HG02759 (cell line): Measurements from ENCODE around the gene PRSS21.
A peak's percentile ranks its signal among the peaks of the same experiment; 100 is the strongest.

ENCODE experiments used
- ATAC-seq: cut with Tn5 transposase; IDR thresholded peaks from one replicate; pipeline ENCODE4 v1.9.1; 2021; ENCODE audit warnings: mild to moderate bottlenecking, moderate library complexity; ENCODE audit not compliant: unreplicated experiment

Gene PRSS21

DNA sequence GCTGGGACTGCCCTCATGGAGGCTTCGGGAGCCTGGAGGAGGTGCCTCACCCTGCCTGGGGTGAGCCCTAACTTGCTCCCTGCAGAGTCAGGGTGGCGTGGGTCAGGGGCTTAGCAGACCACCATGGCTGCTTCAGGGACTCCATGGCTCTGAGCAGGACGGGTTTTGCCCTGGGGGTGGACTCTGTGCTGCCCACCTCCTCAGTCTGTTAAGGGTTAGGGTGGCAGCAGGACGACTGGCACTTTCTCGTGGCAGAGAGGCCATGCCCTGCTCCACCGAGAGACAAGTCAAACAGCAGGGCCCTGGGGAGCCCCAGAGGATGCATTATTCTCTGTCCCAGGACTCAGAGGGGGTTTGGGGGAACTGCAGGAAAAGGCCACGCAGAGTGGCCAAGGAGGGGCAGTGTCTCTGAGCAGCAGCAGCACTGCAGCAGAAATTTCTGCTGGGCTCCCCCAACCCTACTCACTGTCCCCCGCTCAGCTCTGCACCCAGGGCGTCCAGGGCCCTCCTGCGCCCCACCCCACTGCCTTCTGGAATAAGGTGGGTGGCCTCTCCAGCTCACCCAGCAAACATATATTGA, 42.7 kb downstream of the PRSS21 start:
- no peak for ATAC-seq

DNA sequence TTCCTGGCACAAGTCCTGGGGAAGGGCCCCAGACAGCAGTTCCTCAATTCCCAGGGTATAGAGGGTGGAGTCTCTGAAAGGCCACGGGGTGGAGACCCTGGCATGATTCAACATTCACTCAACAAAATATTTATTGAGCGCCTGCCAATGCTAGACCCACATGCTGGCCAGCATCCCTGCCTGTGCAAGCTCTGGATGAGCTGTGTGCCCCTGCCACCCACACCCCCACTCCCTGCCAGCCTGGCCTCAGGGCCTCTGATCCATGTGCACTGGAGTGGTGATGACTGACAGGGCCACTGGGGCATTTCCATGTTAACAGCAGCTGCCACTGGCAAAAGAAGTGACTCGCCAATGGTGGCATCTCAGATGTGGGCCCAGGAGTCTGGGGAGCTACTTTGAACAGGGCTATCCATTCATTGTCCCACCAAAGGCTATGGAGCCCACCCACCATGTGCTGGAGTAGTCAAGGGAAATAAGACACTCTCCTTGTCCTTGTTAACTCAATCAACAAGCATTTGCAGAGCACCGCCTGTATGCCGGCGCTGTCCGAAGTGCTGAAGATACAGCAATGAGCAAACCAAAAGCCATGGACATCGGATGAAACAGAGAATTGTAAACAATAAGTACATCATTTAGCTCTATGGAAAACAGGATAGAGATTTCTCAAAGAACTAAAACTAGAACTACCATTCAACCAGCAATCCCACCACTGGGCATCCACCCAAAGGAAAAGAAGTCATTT, 44.0 kb downstream of the PRSS21 start:
- no peak for ATAC-seq

DNA sequence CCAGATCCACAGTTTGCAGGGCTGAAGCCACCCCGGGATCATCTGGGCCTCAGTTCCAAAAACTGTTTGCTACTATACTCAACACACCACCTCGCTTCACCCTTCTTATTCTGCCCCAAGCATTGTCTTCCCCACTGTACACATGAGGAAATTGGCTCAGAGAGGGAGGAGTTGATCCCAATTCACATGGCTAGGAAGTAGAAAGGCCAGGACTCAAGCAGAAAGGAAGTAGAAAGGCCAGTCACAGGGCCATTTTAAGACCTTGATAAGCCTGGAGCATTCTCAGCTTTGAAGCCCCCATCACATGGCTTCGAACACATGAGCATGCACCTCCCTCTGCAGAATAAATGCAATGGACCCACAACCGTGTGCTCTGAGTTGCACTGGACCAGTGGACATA, 48.6 kb downstream of the PRSS21 start:
- no peak for ATAC-seq

DNA sequence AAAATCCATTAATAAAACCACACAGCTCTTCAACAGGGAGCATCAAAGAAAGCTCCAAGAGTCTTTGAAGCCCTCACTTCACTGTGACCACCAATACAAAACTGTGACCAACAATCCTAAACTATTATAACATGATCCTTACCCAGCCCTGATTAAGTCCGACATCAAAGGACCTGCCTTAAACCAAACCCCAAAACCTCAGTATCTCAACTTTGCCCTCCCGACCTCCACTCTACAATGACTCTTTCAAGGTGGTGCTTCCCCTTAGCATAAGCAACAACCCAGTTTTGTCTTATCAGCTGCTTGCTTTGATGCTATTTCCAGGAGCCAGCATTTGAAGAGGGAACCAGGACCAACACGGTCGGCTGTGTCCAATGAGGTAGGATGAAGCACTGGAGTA, 49.4 kb downstream of the PRSS21 start:
- ATAC-seq = no peak

DNA sequence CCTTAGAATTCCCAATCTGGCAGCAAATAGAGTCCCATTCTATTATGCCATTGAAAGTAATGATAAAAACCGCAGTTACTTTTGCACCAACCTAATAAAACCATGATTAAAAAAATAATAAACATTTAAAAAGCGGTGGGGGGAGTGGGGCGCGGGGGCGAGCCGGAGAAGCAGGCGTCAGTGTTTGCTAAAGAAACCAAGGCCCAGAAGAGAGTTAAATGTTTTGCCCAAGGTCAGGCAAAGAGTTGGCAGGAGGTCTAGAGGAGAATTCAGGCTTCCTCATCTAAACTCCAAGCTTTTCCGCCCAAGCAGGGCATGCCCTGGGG, 50.6 kb downstream of the PRSS21 start:
- ATAC-seq = no peak

DNA sequence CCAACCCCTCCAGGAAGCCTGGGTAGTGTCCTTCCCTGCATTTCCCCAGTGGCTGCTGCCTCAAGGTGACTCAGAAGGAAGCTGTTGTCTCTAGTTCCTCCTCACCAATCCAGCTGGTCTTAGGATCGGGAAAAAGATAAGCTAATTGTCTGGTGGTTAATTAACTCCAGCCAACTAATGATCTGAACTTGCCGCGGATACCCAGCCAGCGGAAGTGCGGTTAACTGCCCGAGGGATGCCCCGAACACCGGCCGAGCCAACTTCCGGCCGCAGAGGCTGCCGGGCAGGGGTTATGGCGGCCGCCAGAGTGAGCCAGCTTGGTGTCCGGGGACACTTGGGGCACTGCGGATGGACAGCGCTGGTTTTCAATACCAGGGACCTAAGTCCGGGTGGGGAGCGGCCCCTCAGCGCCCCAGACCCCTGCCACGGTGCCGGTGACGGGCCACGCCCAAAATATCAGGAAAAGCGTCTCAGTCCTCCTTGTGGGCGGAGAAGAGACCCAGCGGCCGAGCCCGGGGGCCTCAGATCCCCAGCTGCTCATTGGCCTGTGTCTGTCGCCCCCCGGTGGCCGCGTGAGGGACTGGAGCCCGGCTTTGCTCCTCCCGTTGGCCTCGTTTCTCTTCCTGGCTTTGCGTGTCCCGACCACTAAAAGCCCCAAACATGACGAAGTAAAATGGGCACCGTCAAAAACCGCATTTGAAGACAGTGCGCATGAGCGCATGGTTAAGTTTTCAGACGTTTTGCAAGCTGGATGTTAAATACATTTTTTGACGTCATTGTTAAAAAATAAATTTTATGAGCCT, 51.2 kb downstream of the PRSS21 start:
- peak; percentile 92 for ATAC-seq
